Stimulated activated CD4-positive, alpha-beta T cell treated with anti-CD3 and anti-CD28 coated beads, Interleukin-1b, Interleukin-23, amount 100 ng/mL, for 1 hour (primary cell): ENCODE measurements around the gene NR3C2.

Experiments
- DNase-seq, 2 donors: peaks; one replicate each; pipeline ENCODE4 v3.0.0-alpha.2; 2020; ENCODE audit warnings: low read depth in 2 of 2

Gene NR3C2

DNA sequence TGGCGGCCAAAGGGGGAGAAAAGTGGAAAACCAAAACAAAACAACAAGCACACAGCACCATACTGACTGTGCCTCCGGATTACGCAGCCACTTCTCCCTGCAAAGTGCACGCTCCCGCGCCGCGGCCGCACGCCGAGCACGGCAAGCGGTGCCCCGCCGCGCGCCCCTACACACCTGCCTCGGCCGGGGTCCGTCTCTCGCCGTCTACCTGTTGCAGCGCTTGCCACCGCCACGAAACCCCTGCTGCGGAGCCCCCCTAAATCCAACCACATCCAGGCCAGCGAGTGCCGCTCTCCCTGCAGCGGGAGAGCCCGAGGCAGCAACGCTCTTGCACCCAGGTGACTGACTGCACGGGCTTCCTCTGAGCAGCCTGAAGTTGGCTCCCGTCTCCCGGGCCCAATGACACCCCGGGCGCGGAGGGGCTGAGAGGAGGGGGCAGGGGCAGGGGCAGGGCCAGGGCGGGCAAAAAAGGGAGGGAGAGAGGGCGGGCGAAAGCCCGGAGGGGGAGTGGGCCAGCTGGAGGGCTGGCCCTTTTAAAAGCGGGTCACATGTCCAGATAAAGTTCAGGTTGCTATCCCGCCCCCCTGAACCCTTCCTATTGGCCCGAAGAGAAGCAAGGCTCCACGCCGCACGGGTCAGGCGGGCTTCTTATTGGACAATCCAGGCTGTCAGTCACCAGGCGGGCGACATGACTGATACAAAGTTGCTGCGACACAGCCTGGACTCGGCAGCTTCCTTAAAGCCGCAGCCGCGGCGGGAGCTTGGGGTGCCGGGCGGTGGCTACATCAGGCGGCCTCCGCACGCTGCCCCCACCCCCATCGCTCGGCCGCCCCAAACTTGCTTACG lies at the start of gene NR3C2:
TSS of gene NR3C2 (minus strand) at position 429 of the 846 bp plus-strand sequence.
- peak; percentile 86 to 95 for DNase-seq

DNA sequence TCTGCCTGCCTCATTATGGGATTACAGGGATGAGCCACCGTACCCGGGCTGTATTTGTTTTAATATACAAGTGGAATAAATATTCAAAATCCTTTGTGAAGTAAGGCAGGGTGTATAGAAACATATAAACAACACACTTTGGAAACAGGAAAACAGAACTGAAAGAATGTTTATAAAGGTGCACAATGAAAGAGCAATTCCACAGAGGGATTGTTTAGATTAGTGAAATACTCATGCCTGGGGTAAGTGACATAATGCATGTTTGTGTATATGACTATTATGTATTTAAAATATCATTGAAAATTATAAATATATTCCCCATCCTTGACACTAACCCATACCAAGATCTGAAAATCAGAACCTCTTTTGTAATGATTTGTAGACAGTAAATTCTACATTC lies 45.0 kb upstream of the NR3C2 start:
- DNase-seq, result no peak

DNA sequence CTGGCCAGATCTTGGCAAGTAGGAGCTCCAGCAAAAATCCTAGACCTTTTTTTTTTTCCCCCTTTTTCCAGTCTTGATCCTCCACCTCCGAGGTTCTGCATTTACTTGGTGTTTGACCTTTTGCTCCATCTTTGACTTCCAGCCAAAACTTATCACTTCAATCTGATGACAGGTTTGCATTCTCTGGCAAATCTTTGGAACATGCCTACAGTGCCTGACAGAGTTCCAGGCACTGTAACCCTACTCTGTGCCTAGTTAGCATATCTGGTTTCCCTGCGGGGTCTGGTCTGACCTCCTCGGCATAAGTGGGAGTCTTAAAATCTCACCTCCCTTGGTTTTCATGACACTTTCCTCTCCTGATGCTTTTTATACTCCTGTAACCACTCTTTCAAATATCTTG lies 39.4 kb upstream of the NR3C2 start:
- no peak for DNase-seq

DNA sequence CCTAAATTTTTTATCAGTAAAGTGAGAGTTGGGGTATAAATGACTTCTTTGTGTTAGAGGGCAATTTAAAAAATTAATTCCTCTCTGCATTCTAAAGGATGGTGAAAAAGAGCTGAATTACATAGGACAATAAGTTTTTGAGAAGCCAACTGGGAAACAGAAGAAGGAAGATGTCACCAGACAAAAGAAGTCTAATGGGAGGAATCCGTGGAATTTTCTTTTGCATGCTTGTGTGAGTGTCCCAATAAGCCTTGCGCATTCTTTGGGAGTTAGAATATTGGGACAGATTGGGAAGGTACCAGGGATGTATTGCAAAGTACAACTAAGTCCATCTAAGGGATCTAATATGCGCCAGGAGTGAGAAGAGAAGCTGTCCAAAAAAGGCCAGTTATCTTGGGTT lies 35.1 kb upstream of the NR3C2 start:
- DNase-seq, result no peak

DNA sequence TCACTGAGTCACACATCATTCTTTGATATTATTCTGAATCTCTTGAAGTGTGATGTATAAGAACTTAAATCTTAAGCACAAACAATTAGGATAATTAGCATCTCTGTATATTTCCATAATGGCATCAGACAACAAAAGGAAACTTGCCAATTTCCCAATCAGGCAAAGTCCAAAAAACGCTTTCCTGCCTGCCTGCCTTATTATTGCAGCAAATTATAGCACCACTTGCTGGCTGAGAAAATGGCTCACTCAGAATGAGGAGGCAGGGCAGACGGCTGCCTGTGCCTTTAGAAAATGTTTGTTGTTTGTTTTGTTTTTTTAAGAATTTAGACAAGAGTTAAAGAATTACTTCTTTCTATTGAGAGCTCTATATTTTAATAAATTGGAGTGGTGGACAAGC lies 27.7 kb upstream of the NR3C2 start:
- no peak for DNase-seq

DNA sequence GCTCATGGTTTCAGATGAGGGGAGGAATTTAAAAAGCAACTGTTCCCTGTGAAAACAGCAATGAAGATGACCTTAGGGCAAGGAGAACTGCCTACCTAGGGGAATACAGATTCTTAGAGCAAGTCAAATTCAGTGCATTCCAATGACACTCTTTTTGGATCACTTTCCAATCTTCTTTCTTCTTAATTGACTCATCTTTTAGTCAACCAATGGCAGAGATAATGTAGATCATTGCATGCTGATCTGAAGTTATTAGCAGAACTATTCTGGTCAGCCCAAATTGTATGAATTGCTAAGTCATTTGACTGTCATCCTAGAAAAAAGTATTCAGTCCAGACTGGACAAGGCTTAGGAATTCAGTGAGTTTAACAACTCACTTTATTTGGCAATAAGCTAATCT lies 12.6 kb upstream of the NR3C2 start:
- no peak for DNase-seq

DNA sequence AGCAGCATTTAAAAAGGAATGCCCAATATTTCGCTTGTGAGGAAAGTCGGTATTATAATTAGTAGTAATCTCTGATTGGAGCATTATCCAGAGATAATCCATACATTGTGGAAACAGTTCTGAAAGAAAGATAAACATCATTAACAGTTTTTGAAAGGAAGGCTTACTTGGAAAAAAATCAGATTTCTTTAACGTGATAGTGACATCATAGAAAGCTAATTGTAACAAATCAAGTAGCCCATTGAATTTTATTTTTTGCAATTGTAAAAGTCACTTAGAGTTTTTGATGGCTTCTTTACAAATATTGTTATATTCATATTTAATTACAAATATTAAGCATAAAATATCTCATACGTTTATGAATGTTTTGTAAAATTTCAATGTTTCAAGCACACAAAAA lies 11.6 kb upstream of the NR3C2 start:
- no peak for DNase-seq

DNA sequence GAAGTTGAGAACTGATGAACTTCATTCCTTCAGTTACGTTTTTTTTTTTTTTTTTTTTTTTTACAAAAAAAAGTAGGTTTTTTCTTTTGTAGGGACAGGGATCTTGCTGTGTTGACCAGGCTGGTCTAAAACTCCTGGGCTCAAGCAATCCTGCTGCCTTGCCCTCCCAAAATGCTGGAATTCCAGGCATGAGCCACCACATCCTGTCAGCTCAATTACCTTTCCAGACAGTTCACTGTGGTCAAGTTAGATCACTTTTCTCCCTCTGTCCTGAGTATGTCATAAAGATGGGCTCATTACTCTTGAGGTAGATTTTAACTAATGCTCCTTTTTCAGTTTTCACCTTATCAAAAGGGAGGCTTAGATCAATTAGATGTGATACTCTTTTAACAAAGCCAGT lies 10.8 kb upstream of the NR3C2 start:
- DNase-seq, result no peak

DNA sequence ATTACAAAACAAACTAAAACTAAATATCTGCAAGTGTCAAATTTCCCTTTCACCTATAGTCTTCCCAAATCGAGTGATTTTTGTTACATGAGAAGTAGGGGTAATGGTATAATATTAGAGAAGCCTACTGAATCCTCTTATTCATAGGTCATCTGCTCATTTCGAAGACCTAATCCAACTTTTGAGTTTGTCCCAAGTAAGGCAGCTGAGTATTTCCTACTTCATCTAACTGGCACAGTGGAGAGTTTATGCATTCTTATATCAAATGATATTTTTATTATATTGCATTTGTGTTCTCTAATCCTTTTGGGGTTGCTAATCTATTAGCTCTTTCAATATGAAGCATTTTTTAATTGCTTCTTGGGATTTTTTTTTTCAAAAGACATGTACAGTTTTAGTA lies 7.7 kb upstream of the NR3C2 start:
- DNase-seq, result no peak

DNA sequence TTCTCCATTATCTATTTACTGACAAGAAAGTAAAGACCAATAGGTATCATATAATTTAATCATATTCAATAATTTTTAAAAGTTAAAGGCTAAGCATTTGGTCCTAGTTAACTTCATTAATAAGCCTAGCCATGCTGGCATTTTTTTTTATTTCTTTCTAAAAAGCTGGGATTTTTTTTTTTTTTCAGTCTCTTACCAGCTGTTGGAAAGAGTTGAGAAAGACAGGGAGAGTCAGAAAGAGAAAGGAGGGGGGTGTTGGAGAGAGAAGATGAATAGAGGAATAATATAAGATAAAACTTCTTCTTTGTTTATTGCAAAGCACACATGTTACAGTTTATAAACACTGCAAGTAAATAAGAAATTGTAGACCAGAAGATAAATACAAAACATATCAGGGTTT lies 5.9 kb upstream of the NR3C2 start:
- DNase-seq, result no peak

DNA sequence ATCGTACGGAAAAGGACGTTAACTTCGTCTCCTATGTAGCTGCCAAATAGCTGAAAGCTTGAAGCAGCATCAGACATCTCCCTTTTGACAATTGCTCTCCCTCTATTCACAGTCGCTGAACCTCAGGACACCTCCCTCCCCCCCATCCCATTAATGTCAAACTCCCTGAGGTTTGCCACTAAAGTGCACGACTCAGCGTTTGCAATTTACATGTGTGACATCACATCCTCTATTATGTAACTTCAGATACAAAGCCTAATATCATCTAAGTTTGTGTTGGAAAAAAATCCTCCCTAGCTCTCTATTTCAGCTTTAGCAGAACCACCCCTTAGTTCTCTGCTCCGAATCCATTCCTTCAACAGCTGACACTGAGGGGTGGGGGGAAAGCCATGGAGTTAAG lies 5.5 kb upstream of the NR3C2 start:
- DNase-seq, result no peak

DNA sequence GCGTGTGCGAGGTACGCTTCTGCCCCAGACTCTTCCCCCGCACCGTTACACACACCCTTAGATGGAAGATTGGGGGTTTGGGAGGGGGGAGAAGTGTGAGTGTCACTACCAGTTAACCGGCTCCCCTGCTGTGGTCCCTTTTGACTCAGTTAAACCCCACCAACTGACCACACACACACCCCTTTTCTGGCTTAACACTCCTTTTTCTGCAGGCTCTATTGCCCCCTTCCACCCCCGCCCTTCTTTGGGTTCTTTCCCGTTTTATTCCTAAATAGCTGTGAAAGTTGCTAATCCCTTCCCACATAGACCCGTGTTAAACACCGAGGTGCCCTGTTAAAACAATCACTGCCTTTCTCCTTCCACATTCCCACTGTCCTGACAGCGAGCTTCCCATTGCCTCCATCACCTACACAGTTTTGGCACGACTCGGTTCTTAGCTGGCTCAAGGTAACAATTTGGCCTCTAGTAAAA lies 3.7 kb upstream of the NR3C2 start:
- no peak for DNase-seq

DNA sequence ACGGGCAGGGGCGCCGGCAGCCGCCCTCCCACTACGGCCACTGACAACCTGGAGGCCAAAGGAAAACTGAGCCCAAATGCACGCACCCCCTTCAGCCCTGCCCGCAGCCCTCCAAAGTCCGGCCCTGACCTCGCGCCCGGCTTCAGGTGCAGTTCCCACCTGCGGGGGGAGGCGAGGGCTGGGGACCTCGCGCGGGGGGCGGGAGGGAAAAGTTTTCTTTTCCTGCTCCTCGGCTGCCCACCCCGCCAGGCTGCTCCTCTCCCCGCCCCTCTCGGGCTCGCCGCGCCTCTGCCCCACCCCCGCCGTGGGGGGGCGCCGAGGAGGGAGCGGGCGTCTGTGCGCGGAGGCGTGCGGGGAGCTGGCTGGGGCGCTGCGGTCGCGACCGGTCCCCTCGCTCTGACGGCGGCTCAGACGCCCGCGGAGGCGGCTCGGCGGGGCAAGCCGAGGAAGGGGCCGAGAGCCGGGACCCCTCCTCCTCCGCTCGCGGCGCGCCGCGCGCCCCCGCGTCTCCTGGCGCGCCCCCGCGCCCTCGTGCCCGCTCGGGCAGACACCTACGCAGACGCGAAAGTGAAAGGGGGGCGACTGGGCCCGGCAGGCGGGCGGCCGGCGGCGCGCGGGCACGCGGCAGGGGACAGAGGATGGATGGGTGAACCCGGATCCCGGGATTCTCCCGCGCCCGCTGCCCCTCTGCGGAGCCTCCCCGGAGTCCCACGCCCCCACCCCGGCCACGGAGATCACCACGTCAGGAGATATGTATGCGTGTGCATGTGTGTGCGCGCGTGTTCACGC lies 3.1 kb upstream of the NR3C2 start:
- DNase-seq, result peak in 1 of 2 donors; percentile 46

DNA sequence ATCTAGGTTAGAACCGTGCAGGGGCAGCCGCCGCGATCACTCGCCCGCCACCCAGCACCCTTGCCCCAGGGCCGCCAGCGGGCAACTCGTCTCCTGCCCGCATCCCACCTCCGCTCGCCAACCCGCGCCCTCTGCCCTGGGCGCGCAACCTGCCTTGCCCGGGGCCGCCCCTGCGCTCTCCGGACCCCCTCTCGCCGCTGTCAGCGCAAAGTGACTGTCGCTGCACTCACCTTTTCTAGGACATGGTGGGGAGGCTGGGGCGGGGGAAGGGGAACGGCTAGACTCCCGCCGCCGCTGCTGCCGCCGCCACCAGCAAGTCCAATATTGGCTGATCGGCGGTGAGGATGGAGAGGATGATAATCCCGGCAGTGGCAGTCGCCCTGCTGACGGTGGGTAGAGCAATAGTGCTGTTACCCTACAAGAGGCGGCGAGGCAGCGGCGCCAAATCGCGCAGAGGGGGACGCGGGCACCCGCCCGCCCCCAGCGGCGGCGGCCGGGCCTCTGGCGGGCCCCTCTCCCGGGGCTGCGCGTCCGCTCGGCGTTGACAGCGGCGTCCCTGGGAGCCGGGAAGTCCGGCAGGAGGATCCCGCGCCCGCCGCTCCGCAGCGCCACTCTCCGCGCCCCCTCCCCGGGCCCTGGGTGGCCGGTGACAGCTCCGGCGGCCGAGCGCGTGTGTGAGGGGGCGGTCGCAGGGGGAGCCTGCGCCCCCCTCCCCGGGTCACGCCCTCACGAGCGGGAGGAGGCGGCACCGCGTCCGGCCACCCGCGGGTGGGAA lies 2.3 kb upstream of the NR3C2 start:
- DNase-seq, result peak in 1 of 2 donors; percentile 10

DNA sequence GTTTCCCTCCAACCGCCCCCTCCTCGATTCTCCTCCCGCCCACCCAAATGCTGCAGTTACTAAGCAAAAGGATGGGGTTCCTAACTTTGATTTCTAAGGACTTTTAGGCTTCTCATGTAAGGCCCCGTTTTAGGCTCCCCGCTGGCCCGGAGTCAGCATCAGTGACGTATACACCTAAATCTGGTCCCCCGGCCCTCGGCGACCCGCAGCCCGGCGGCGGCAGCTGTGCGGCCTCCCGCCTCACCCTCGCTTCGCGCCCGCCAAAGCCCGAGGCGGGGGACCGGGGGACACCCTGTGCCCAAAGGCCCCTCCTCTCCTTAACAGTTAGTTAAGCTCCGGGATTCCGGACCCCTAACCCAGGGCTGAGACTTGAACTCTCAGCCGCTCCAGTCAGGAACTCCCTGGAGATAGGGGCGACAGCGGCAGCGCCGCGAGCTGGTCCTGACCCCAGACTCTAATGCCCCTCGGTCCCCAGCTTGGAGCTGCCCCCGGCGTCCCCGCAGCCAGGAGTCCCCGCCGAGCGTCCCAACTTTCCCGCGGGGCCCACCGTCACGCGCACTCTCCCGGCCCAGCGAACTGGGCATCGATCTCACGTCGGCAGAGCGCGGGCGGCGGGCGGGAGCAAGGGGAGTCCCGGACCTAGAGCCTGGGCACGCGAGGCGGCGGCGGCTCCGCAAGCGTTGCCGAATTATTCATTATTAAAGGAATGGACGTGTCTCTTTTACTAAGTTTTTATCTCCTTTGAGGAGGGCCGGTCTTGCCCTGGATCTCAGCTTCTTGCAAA lies 1.5 kb upstream of the NR3C2 start:
- DNase-seq, result peak in 1 of 2 donors; percentile 5

DNA sequence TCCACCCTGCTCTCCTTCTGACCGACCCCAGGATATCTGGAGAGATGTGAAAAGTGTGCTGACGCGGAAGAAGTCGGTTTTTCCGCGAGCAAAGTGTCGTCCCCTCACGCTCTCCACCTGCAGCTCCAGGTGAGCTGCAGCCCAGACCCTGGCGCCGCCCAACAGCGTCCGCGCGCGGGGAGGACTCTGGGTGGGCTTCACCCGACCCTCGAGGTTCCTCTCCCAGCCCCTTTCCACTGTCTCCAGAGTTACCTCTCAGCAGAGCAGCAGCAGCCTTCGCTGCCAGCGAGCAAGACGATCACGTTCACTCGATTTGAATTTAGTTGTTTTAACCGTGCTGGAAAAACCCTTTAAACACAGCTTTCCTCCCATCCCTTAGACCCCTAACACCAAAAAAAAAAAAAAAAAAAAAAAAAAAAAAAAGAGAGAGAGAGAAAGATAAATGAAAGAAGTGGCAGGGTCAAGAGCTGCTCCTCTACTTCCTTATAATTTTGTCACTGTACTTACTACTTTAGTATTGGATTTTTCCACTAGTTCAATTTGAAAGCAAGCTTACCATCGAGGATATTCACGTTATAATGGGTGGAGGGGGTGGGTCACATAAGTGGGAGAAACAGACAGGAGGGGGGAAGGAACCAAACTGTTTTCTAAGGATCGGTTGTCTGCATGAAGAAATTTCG lies 758 bp upstream of the NR3C2 start:
- DNase-seq, result peak in 1 of 2 donors; percentile 4

DNA sequence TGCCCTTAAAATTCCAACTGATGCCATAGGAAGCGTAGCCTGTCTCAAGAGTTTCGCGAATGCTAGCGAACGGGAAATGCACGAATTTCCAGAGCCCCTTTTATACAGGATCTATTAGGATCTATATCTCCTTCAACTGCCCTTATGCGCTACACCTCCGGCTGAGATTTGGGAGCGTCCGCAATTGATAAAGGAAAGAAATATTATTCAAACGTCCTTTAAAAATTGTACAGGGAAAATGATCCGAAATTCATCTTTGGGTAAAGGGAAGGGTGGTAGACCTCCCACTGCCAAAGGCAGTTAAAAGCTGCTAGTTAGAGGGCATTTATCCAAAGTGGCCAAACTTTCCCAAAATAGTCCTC lies 609 bp downstream of the NR3C2 start:
- no peak for DNase-seq

DNA sequence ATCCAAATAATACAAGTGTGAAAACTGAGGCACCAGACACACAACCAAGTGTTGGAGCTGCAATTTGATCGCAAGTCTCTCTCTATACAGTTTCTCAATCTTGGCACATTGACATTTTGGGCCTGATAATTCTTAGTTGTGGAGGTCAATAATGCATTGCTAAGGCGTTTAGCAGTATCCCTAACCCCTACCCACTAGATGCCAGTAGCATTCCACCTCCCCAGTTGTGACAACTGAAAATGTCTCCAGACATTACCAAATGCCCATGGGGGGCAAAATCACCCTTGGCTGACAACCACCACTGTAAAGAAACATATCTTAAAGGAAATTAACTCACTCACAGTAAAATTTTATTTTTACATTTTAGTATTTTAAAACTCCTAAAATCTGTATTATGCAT lies 4.2 kb downstream of the NR3C2 start:
- no peak for DNase-seq

DNA sequence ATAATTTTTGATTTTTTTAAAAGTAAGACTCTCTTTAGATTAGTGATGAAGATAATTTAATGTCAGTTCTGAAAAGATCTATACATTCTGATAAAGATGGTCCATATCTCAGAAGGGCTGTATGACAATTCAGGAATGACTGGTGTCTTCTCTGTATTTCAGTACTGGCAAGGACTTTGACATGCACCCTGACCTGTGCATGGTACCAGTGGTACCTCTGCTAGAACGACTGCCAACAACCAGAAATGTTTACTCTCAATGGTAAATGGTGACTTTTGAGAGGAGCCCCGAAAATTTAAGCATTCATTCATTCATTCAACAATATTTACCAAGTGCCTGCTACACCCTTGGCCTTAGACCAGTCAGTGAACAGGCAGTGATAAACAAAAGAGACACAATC lies 4.8 kb downstream of the NR3C2 start:
- no peak for DNase-seq

DNA sequence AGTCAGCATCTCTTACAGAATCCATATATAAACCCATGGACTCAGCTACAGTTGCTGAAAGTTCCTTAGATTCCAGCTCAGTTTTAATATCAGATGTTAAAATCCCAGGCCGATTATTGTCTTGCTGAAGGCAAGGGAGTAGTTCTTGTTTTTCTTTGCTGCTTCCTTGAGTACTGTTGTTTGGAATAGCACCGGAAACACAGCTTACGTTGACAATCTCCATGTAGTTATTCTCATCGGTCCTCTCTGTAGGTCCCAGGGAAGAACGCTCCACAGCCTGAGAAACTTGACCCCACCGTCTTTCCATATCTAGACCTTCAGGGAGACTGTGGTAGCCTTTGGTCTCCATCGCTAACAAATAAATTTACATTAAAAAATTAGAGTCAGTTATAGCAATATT lies 5.7 kb downstream of the NR3C2 start:
- no peak for DNase-seq
